KMS-11 (cell line): ENCODE results near the gene PRKCSH.

Source experiments
- H2AFZ ChIP-seq: fragments of 200-600 bp; sonication (generic); 2 replicates; pipeline ENCODE4 v1.6.1; 2016; ENCODE audit warnings: antibody characterized with exemption, mixed run types, low read depth
- H3K27ac ChIP-seq: fragments of 200-600 bp; sonication (generic); 2 replicates; pipeline ENCODE4 v1.6.1; 2016; ENCODE audit warnings: mild to moderate bottlenecking, mixed run types
- H3K27me3 ChIP-seq: fragments of 200-600 bp; sonication (generic); 2 replicates; pipeline ENCODE4 v1.6.1; 2017; ENCODE audit warnings: mild to moderate bottlenecking, low read depth, mixed run types, moderate library complexity; ENCODE audit not compliant: insufficient read depth
- H3K36me3 ChIP-seq: fragments of 200-600 bp; sonication (generic); 2 replicates; pipeline ENCODE4 v1.6.1; 2017; ENCODE audit warnings: mild to moderate bottlenecking, mixed run types; ENCODE audit not compliant: insufficient read depth
- H3K4me1 ChIP-seq: fragments of 200-600 bp; sonication (generic); 2 replicates; pipeline ENCODE4 v1.6.1; 2016; ENCODE audit warnings: mild to moderate bottlenecking, low read depth, mixed run types; ENCODE audit not compliant: poor library complexity, severe bottlenecking
- H3K4me2 ChIP-seq: fragments of 200-600 bp; sonication (generic); 2 replicates; pipeline ENCODE4 v1.7.0; 2016; ENCODE audit warnings: mild to moderate bottlenecking, mixed run types
- H3K4me3 ChIP-seq: fragments of 200-600 bp; sonication (generic); IDR thresholded peaks from 2 replicates; pipeline ENCODE4 v1.6.1; 2017; ENCODE audit warnings: low read depth, low read length, mixed read lengths; ENCODE audit not compliant: insufficient read depth
- H3K79me2 ChIP-seq: fragments of 200-600 bp; sonication (generic); 2 replicates; pipeline ENCODE4 v1.6.1; 2016; ENCODE audit warnings: low read depth, mixed run types; ENCODE audit not compliant: insufficient read depth
- H3K9ac ChIP-seq: fragments of 200-600 bp; sonication (generic); 2 replicates; pipeline ENCODE4 v1.6.1; 2016; ENCODE audit warnings: mild to moderate bottlenecking, mixed run types
- H4K20me1 ChIP-seq: fragments of 200-600 bp; sonication (generic); 2 replicates; pipeline ENCODE4 v1.6.1; 2016; ENCODE audit warnings: mild to moderate bottlenecking, mixed run types; ENCODE audit not compliant: insufficient read depth
- CTCF ChIP-seq: fragments of 200-600 bp; sonication (generic); conservative IDR thresholded peaks from 2 replicates; pipeline ENCODE4 v1.6.1; 2017; ENCODE audit warnings: low read depth, mild to moderate bottlenecking, antibody characterized with exemption, low read length, moderate library complexity, mixed read lengths

PRKCSH gene

DNA sequence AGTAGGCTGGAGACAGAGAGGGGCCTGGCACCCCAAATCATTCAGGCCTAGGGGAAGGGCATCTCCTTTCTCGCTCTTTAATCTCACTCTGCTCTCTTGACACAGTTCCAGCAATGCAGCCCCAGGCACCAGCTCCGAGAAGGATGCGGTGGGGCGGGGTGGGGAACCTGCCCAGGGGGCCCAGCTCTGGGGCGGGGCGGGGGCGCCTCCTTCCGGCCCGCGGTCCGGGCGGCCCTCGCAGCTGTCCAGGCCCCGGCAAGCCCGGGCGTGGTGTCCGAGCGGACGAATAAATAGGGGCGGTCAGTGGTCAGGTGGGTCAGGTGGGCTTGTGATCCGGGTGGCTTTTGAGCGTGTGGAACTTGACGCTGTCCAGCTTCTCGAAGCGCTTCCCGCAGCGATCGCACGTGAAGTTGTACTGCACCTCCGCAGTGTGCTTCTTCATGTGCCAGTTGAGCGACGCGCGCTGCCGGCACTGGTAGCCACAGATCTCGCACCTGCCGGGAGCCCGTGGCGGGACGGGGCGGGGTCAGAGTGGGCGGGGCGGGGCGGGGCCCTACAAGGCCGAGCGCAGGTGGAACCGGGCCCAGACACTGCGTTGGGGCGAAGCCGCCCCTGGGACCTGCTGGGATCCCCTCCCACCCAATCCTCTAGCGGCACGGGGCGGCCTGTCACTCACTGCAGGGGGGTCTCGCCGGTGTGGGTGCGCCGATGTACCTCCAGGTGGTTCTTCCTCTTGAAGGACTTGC is 48.1 kb downstream of the PRKCSH start:
- H3K4me2 ChIP-seq, result no peak overlapping the region; the same call in 1 of the 2 replicates
- H3K27ac ChIP-seq, result no peak overlapping the region
- H3K4me3 ChIP-seq, result no peak overlapping the region
- H3K27me3 ChIP-seq, result no peaks in the 10 kb centered on the region
- TF ChIP-seq CTCF, result no peak
- peaks cover 4% of the 10 kb centered on the region for H3K4me1 ChIP-seq
- H2AFZ ChIP-seq, result no peak overlapping the region
- no peaks in the 10 kb centered on the region for H3K36me3 ChIP-seq
- no peak overlapping the region for H3K9ac ChIP-seq
- H4K20me1 ChIP-seq, result no peaks in the 10 kb centered on the region
- H3K79me2 ChIP-seq, result no peaks in the 10 kb centered on the region

GRCh38 chr19:11485245-11485837 is 49.9 kb downstream of the PRKCSH start:
- H3K27me3 ChIP-seq, result no peaks in the 10 kb centered on the region
- H4K20me1 ChIP-seq, result no peaks in the 10 kb centered on the region
- H2AFZ ChIP-seq, result no peak overlapping the region
- H3K9ac ChIP-seq, result no peak overlapping the region
- no peaks in the 10 kb centered on the region for H3K36me3 ChIP-seq
- no peaks in the 10 kb centered on the region for H3K79me2 ChIP-seq
- no peak overlapping the region for H3K4me3 ChIP-seq
- H3K4me2 ChIP-seq, result no peak overlapping the region
- H3K27ac ChIP-seq, result no peak overlapping the region
- TF ChIP-seq CTCF, result no peak
- H3K4me1 ChIP-seq, result peaks cover 4% of the 10 kb centered on the region

GRCh38 chr19:11486661-11487503 is 51.4 kb downstream of the PRKCSH start:
- H3K4me1 ChIP-seq, result peaks cover 4% of the 10 kb centered on the region
- no peaks in the 10 kb centered on the region for H3K27me3 ChIP-seq
- H3K79me2 ChIP-seq, result no peaks in the 10 kb centered on the region
- H3K4me2 ChIP-seq, result no peak overlapping the region
- H3K4me3 ChIP-seq, result no peak overlapping the region
- no peaks in the 10 kb centered on the region for H3K36me3 ChIP-seq
- TF ChIP-seq CTCF, result no peak
- H3K9ac ChIP-seq, result no peak overlapping the region
- no peaks in the 10 kb centered on the region for H4K20me1 ChIP-seq
- H2AFZ ChIP-seq, result no peak overlapping the region
- no peak overlapping the region for H3K27ac ChIP-seq

- Histone ChIP-seq H3K4me3 (no peak overlapping the region), H3K4me2 (no peak overlapping the region), H3K79me2 (no peaks in the 10 kb centered on the region), H3K27me3 (no peaks in the 10 kb centered on the region), H4K20me1 (no peaks in the 10 kb centered on the region), H2AFZ (no peak overlapping the region), H3K9ac (no peak overlapping the region), H3K36me3 (no peaks in the 10 kb centered on the region), H3K27ac (no peak overlapping the region), H3K4me1 (no peaks in the 10 kb centered on the region)
- TF ChIP-seq CTCF, result no peak
Measured at GRCh38 chr19:11489378-11489777, 53.9 kb downstream of the PRKCSH start.
